ENCODE results near the gene WSB1. TPM values are rescaled to one million over a fixed set of nuclear protein-coding genes. Genes with fewer than 3 reads are reported as not detected.

Gene WSB1
- total and polyA plus RNA-seq, 2 donors (not counting 1 experiment from before 2014, with no cell fraction given) = 123 to 217 TPM

- no peaks in the 10 kb centered on the region for H3K79me2 ChIP-seq (ENCODE audit: control insufficient read depth, insufficient read depth, low read length)
- intact Hi-C loops (cut with micrococcal nuclease) = loop anchor here (1.0 to 5.0 kb wide), 8 partner anchors 20 to 984 kb away; partner anchors contain the start of genes IFT20, KSR1, TNFAIP1 and WSB1
- H3K27me3 Mint-ChIP-seq = no peaks in the 10 kb centered on the region
- no peaks in the 10 kb centered on the region for H3K9me3 ChIP-seq (ENCODE audit: control extremely low read depth in 1 of 3, control insufficient read depth in 2 of 3, insufficient read depth in 1 of 3, low read length in 2 of 3)
- no peaks in the 10 kb centered on the region for H3K27me3 ChIP-seq (replicated peaks in 1 of 4; ENCODE audit: control extremely low read depth in 1 of 4, control insufficient read depth in 3 of 4, insufficient read depth in 4 of 4, low read length in 3 of 4)
- peak; percentile 90 for DNase-seq
- peak; percentile 90 for TF ChIP-seq CTCF (IDR thresholded peaks at IDR 0.05)
- TF ChIP-seq EZH2 (IDR thresholded peaks at IDR 0.05; ENCODE audit: borderline replicate concordance, insufficient read depth, low read depth, low read length, poor library complexity, severe bottlenecking) = no peak
- peak; percentile 82 for ATAC-seq (ENCODE audit: low read depth)
- H3K27ac ChIP-seq (ENCODE audit: low read length in 2 of 2) = peak overlapping the region; percentile 60 to 89
- H3K9me3 Mint-ChIP-seq (ENCODE audit: insufficient read depth) = no peaks in the 10 kb centered on the region
- peak overlapping the region; percentile 97 for H3K4me2 ChIP-seq (replicated peaks; ENCODE audit: low read depth, low read length, poor library complexity, severe bottlenecking)
- peaks cover 13 to 19% of the 10 kb centered on the region in 2 donors for H3K4me1 ChIP-seq (ENCODE audit: control insufficient read depth in 2 of 2, insufficient read depth in 2 of 2, low read length in 2 of 2)
- H3K9ac ChIP-seq (ENCODE audit: low read length) = peak overlapping the region; percentile 91
- no peaks in the 10 kb centered on the region for H3K36me3 ChIP-seq (replicated peaks in 1 of 2; ENCODE audit: control extremely low read depth in 1 of 2, control insufficient read depth in 1 of 2, extremely low read depth in 1 of 2, insufficient read depth in 2 of 2, low read length in 1 of 2)
- H3K4me1 Mint-ChIP-seq = peaks cover 19% of the 10 kb centered on the region
- ChIA-PET CTCF (interaction anchor here (0.9 to 13.4 kb wide), 14 partner anchors 9 to 278 kb away, joined by 3 to 170 read pairs (median 6); no protein-coding TSS in a partner anchor), POLR2A (no interaction called here)
- peak overlapping the region; percentile 91 for H3K27ac Mint-ChIP-seq
- peak overlapping the region; percentile 73 for H3K4me3 Mint-ChIP-seq
- peak overlapping the region in 4 of 5 experiments; percentile 62 to 78 (median 72) for H3K4me3 ChIP-seq (ENCODE audit: control extremely low read depth in 1 of 5, extremely low read depth in 1 of 5, insufficient read depth in 1 of 5, low read depth in 2 of 5, low read length in 4 of 5)
- WGBS (ENCODE audit: insufficient coverage) = under 1% methylated on average over 55 of the region's 57 CpGs
- peak overlapping the region; percentile 99 for H2AFZ ChIP-seq (ENCODE audit: insufficient read depth, low read depth, low read length, poor library complexity, severe bottlenecking)
- H4K20me1 ChIP-seq (ENCODE audit: control insufficient read depth, insufficient read depth, low read length, poor library complexity, severe bottlenecking) = no peaks in the 10 kb centered on the region
Measured at GRCh38 chr17:27353461-27354050, 59.6 kb downstream of the WSB1 start.

GRCh38 chr17:27354051-27354490 is 60.2 kb downstream of the WSB1 start:
- peak; percentile 75 for TF ChIP-seq CTCF (IDR thresholded peaks at IDR 0.05)
- no peak for TF ChIP-seq EZH2 (IDR thresholded peaks at IDR 0.05; ENCODE audit: borderline replicate concordance, insufficient read depth, low read depth, low read length, poor library complexity, severe bottlenecking)
- POLR2A ChIA-PET = no interaction called here
- no peaks in the 10 kb centered on the region for H3K36me3 ChIP-seq (replicated peaks in 1 of 2; ENCODE audit: control extremely low read depth in 1 of 2, control insufficient read depth in 1 of 2, extremely low read depth in 1 of 2, insufficient read depth in 2 of 2, low read length in 1 of 2)
- H3K4me1 ChIP-seq (ENCODE audit: control insufficient read depth in 2 of 2, insufficient read depth in 2 of 2, low read length in 2 of 2) = peaks cover 11 to 17% of the 10 kb centered on the region in 2 donors
- H3K4me2 ChIP-seq (replicated peaks; ENCODE audit: low read depth, low read length, poor library complexity, severe bottlenecking) = peak overlapping the region; percentile 97
- peaks cover 18% of the 10 kb centered on the region for H3K4me1 Mint-ChIP-seq
- no peaks in the 10 kb centered on the region for H4K20me1 ChIP-seq (ENCODE audit: control insufficient read depth, insufficient read depth, low read length, poor library complexity, severe bottlenecking)
- no peaks in the 10 kb centered on the region for H3K9me3 ChIP-seq (ENCODE audit: control extremely low read depth in 1 of 3, control insufficient read depth in 2 of 3, insufficient read depth in 1 of 3, low read length in 2 of 3)
- no peaks in the 10 kb centered on the region for H3K27me3 Mint-ChIP-seq
- peak overlapping the region; percentile 91 for H3K9ac ChIP-seq (ENCODE audit: low read length)
- ATAC-seq (ENCODE audit: low read depth) (no peak), DNase-seq (no peak)
- peak overlapping the region; percentile 64 for H3K27ac Mint-ChIP-seq
- WGBS (ENCODE audit: insufficient coverage) = 23% methylated on average over 19 of the region's 19 CpGs
- H3K79me2 ChIP-seq (ENCODE audit: control insufficient read depth, insufficient read depth, low read length) = no peaks in the 10 kb centered on the region
- peak overlapping the region; percentile 99 for H2AFZ ChIP-seq (ENCODE audit: insufficient read depth, low read depth, low read length, poor library complexity, severe bottlenecking)
- H3K9me3 Mint-ChIP-seq (ENCODE audit: insufficient read depth) = no peaks in the 10 kb centered on the region
- H3K27me3 ChIP-seq (replicated peaks in 1 of 4; ENCODE audit: control extremely low read depth in 1 of 4, control insufficient read depth in 3 of 4, insufficient read depth in 4 of 4, low read length in 3 of 4) = no peaks in the 10 kb centered on the region
- CTCF ChIA-PET = interaction anchor here (0.6 to 13.4 kb wide), 16 partner anchors 9 to 296 kb away, joined by 3 to 170 read pairs (median 6); no protein-coding TSS in a partner anchor
- peak overlapping the region in 4 of 5 experiments; percentile 62 to 78 (median 72) for H3K4me3 ChIP-seq (ENCODE audit: control extremely low read depth in 1 of 5, extremely low read depth in 1 of 5, insufficient read depth in 1 of 5, low read depth in 2 of 5, low read length in 4 of 5)
- peak overlapping the region in 1 of 2 donors; percentile 56 for H3K27ac ChIP-seq (ENCODE audit: low read length in 2 of 2)
- H3K4me3 Mint-ChIP-seq = peak overlapping the region; percentile 73
- intact Hi-C loops (cut with micrococcal nuclease) = loop anchor here (5.0 kb wide), 4 partner anchors 103 to 983 kb away; partner anchors contain the start of genes IFT20, KSR1 and TNFAIP1

All from B cell (primary cell).